Transverse colon (tissue), 4 donors: ENCODE data around the gene ZMIZ1.

ENCODE experiments used
- CTCF ChIP-seq, 5 experiments: fragments of 200-600 bp in 3 of 5; fragments of 450-650 bp in 2 of 5; sonication (generic) in 3 of 5; IDR thresholded peaks; 1 replicate in 2 of 5; 2 replicates in 3 of 5; pipeline ENCODE4 v1.5.1; 2016 to 2017; ENCODE audit warnings: antibody characterized with exemption in 5 of 5, inconsistent platforms in 3 of 5, mild to moderate bottlenecking in 2 of 5, moderate library complexity in 1 of 5
- POLR2AphosphoS5 ChIP-seq, 3 donors: sonication (generic); formaldehyde crosslinking; IDR thresholded peaks; one replicate each; pipeline ENCODE4 v1.6.1; 2016; ENCODE audit warnings: antibody characterized with exemption in 3 of 3

DNA sequence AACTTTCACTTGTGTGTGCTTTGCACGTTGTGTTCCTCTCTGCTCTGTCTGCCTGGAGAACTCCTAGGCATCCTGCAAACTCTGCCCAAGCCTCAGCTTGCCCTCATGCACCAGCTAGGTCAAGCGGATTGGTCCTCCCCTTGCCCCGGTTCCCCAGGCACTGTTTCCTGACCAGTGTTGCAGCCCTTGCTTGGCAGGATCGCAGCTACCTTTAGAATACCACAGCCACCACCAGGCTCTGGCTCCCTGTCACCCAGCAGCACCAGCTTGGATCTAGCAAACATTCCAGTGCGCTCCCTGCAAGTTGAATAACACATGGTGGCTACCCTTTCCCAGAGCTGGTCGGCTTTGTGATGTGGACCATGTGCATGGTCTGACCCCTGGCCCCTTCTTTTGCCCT, 19.0 kb downstream of the ZMIZ1 start:
- no peak for TF ChIP-seq POLR2AphosphoS5 (IDR thresholded peaks at IDR 0.05)
- no peak for TF ChIP-seq CTCF (IDR thresholded peaks at IDR 0.05)
